B cell (primary cell): ENCODE results near the gene GMPR2. TPM values are rescaled to one million over a fixed set of nuclear protein-coding genes. Genes with fewer than 3 reads are reported as not detected.
"Not testable (repeated sequence)": the region's sequence is repeated elsewhere in the genome, so short reads cannot be mapped to it uniquely, and the experiment has no call there.

ENCODE experiments used
- ATAC-seq: fragments of 200-7000 bp; cut with Tn5 transposase; one replicate; pipeline ENCODE4 v1.10.0; 2021; ENCODE audit warnings: low read depth, mild to moderate bottlenecking, moderate number of reproducible peaks, moderate library complexity
- CTCF ChIA-PET: fragments of 350-600 bp; sonication (Branson Sonifier 250); formaldehyde crosslinking; loops from one replicate; lab custom pipeline; 2021; ENCODE audit warnings: antibody characterized with exemption, inconsistent platforms; lab: Charles Lee
- POLR2A ChIA-PET: fragments of 350-600 bp; sonication (Branson Sonifier 250); formaldehyde crosslinking; loops from one replicate; lab custom pipeline; 2021; ENCODE audit warnings: antibody characterized with exemption; lab: Charles Lee
- DNase-seq: peaks from one replicate; pipeline ENCODE4 v3.0.0; 2013
- H2AFZ ChIP-seq: 2 replicates; pipeline ENCODE4 v1.6.1; 2012; ENCODE audit warnings: mild to moderate bottlenecking, low read depth, low read length; ENCODE audit not compliant: insufficient read depth, poor library complexity, severe bottlenecking
- H3K27ac ChIP-seq, 2 donors: 1 replicate in 1 of 2; 2 replicates in 1 of 2; pipeline ENCODE4 v1.5.1; 2012 to 2013; ENCODE audit warnings: low read length in 2 of 2, mild to moderate bottlenecking in 2 of 2, moderate library complexity in 1 of 2
- H3K27me3 ChIP-seq, 4 experiments: fragments of 200-600 bp in 1 of 4; sonication (generic) in 1 of 4; replicated peaks in 1 of 4; 1 replicate in 2 of 4; 2 replicates in 2 of 4; pipeline versions ENCODE4 v1.6.1 to v1.7.0; 2013 to 2016; ENCODE audit warnings: low read length in 3 of 4, mild to moderate bottlenecking in 2 of 4, mixed read lengths in 1 of 4, moderate library complexity in 1 of 4; ENCODE audit not compliant: insufficient read depth in 4 of 4, control insufficient read depth in 3 of 4; ENCODE audit errors: control extremely low read depth in 1 of 4
- H3K36me3 ChIP-seq, 2 experiments: replicated peaks in 1 of 2; 1 replicate in 1 of 2; 2 replicates in 1 of 2; pipeline versions ENCODE4 v1.6.1 to v1.7.1; 2013; ENCODE audit warnings: low read length in 1 of 2; ENCODE audit not compliant: insufficient read depth in 2 of 2, control insufficient read depth in 1 of 2; ENCODE audit errors: control extremely low read depth in 1 of 2, extremely low read depth in 1 of 2
- H3K4me1 ChIP-seq, 2 donors: fragments of 200-600 bp in 1 of 2; sonication (generic) in 1 of 2; 1 replicate in 1 of 2; 2 replicates in 1 of 2; pipeline versions ENCODE4 v1.5.1 to v1.6.1; 2013 to 2017; ENCODE audit warnings: low read length in 2 of 2; ENCODE audit not compliant: control insufficient read depth in 2 of 2, insufficient read depth in 2 of 2
- H3K4me2 ChIP-seq: replicated peaks from 2 replicates; pipeline ENCODE3; 2012; ENCODE audit warnings: mild to moderate bottlenecking, low read depth, low read length; ENCODE audit not compliant: poor library complexity, severe bottlenecking
- H3K4me3 ChIP-seq, 5 experiments: fragments of 200-600 bp in 1 of 5; sonication (generic) in 1 of 5; 1 replicate in 3 of 5; 2 replicates in 2 of 5; pipeline versions ENCODE4 v1.5.1 to v1.7.0; 2011 to 2016; ENCODE audit warnings: low read length in 4 of 5, mild to moderate bottlenecking in 4 of 5, low read depth in 2 of 5, control low read depth in 1 of 5, moderate library complexity in 1 of 5; ENCODE audit not compliant: insufficient read depth in 1 of 5; ENCODE audit errors: control extremely low read depth in 1 of 5, extremely low read depth in 1 of 5
- H3K79me2 ChIP-seq: fragments of 200-600 bp; sonication (generic); one replicate; pipeline ENCODE4 v1.6.0; 2016; ENCODE audit warnings: low read length; ENCODE audit not compliant: control insufficient read depth, insufficient read depth
- H3K9ac ChIP-seq: fragments of 200-600 bp; sonication (generic); 2 replicates; pipeline ENCODE4 v1.6.1; 2017; ENCODE audit warnings: mild to moderate bottlenecking, low read length, moderate library complexity
- H3K9me3 ChIP-seq, 3 donors: one replicate each; pipeline versions ENCODE4 v1.6.1 to v1.7.1; 2013; ENCODE audit warnings: low read length in 2 of 3; ENCODE audit not compliant: control insufficient read depth in 2 of 3, insufficient read depth in 1 of 3; ENCODE audit errors: control extremely low read depth in 1 of 3
- H4K20me1 ChIP-seq: 2 replicates; pipeline ENCODE4 v1.6.0; 2012; ENCODE audit warnings: mild to moderate bottlenecking, low read length; ENCODE audit not compliant: insufficient read depth, control insufficient read depth, poor library complexity, severe bottlenecking
- H3K27ac Mint-ChIP-seq: one replicate; pipeline ENCODE4 v1.8.0; 2021; ENCODE audit warnings: mixed read lengths
- H3K27me3 Mint-ChIP-seq: one replicate; pipeline ENCODE4 v1.8.0; 2021; ENCODE audit warnings: mixed read lengths
- H3K4me1 Mint-ChIP-seq: one replicate; pipeline ENCODE4 v1.8.0; 2021; ENCODE audit warnings: mixed read lengths
- H3K4me3 Mint-ChIP-seq: one replicate; pipeline ENCODE4 v1.8.0; 2021; ENCODE audit warnings: mixed read lengths
- H3K9me3 Mint-ChIP-seq: one replicate; pipeline ENCODE4 v1.8.0; 2022; ENCODE audit warnings: mixed read lengths; ENCODE audit not compliant: insufficient read depth
- EZH2 ChIP-seq: IDR thresholded peaks from 2 replicates; pipeline ENCODE4 v1.6.1; 2012; ENCODE audit warnings: borderline replicate concordance, low read depth, mild to moderate bottlenecking, moderate library complexity, low read length; ENCODE audit not compliant: insufficient read depth, poor library complexity, severe bottlenecking
- WGBS: methylation state at CpG from one replicate; pipeline ENCODE4 v1.1.5; 2013; ENCODE audit warnings: missing lambda C conversion rate; ENCODE audit not compliant: insufficient coverage; 5-methylcytosine and 5-hydroxymethylcytosine counted together
- intact Hi-C: fragments of 100-400 bp; cut with micrococcal nuclease; formaldehyde crosslinking; loops from one replicate; pipeline ENCODE4 v1.10.0; 2022
- polyA plus RNA-seq: library from polyadenylated mRNA; depleted of rRNA; stranded (reverse); fragments of >200 nt; gene quantifications from 2 replicates; pipeline ENCODE4 v1.2.3, GENCODE V29; 2012
- total RNA-seq, 2 donors: library from RNA; stranded (reverse); fragments of 120-200 nt in 1 of 2; gene quantifications; 1 replicate in 1 of 2; 2 replicates in 1 of 2; pipeline versions ENCODE4 v1.2.3 to v1.2.4, GENCODE V29; 2013 to 2022
- TF ChIP-seq, protein P1 (sequence below): fragments of 200-600 bp; IDR thresholded peaks from one replicate; pipeline ENCODE4 v1.8.0; 2022; ENCODE audit warnings: antibody characterized with exemption, mild to moderate bottlenecking

Gene GMPR2
- total and polyA plus RNA-seq, 2 donors (not counting 1 experiment from before 2014, with no cell fraction given) = 39.7 to 58.7 TPM

DNA sequence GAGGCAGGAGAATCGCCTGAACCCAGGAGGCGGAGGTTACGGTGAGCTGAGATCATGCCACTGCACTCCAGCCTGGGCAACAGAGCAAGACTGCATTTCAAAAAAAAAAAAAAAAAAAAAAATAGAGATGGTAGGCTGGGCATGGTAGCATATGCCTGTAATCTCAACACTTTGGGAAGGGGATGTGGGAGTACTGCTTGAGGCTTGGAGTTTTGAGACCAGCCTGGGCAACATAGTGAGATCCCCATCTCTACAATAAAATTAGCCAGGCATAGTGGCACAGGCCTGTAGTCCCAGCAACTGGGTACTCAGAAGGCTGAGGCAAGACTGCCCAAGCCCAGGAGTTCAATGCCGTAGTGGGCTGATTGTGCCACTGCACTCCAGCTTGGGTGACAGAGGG lies 9.7 kb upstream of the GMPR2 start:
- Histone ChIP-seq H4K20me1 (peaks cover 27% of the 10 kb centered on the region), H3K79me2 (peaks cover 87% of the 10 kb centered on the region)
- H3K27me3 ChIP-seq, H3K9ac ChIP-seq, H2AFZ ChIP-seq, DNase-seq, H3K36me3 ChIP-seq, H3K9me3 Mint-ChIP-seq, H3K27me3 Mint-ChIP-seq, H3K27ac ChIP-seq, H3K27ac Mint-ChIP-seq, H3K9me3 ChIP-seq, H3K4me1 ChIP-seq, intact Hi-C loops, H3K4me3 ChIP-seq, ATAC-seq, H3K4me2 ChIP-seq, H3K4me3 Mint-ChIP-seq: not testable (repeated sequence)
- CTCF ChIA-PET = interaction anchor here (3.2 kb wide), 1 partner anchor 85 kb away, joined by 9 read pairs; the partner anchor contains the start of gene CIDEB
- WGBS = 100% methylated on average over 1 of the region's 4 CpGs
- peaks cover 16% of the 10 kb centered on the region for H3K4me1 Mint-ChIP-seq
- POLR2A ChIA-PET = interaction anchor here (0.6 to 0.7 kb wide), 3 partner anchors 63 to 69 kb away, joined by 3 to 6 read pairs (median 4); no protein-coding TSS in a partner anchor

DNA sequence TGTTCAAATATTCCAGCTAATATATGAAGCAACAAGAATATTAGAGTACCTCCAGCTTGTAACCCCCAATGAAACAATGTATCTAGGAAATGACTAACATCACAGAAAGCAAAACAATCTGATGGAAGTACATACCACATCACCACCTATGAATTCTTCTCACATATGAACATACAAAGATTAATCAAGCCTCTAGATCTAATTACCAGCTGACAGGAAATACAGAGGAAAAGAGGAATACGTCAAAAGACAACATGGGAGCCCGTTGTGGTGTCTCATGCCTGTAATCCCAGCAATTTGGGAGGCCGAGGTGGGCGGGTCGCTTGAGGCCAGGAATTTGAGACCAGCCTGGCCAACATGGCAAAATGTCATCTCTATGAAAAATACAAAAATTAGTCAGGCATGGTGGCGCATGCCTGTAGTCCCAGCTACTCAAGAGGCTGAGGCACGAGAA lies 8.1 kb upstream of the GMPR2 start:
- ATAC-seq (no peak), DNase-seq (no peak)
- ChIA-PET POLR2A (no interaction called here), CTCF (interaction anchor here (0.8 to 3.2 kb wide), 2 partner anchors 17 to 83 kb away, joined by 3 to 9 read pairs; partner anchors contain the start of gene CIDEB)
- no peak overlapping the region for H3K4me3 Mint-ChIP-seq
- H3K27me3 Mint-ChIP-seq = no peaks in the 10 kb centered on the region
- H3K27ac Mint-ChIP-seq = no peak overlapping the region
- Histone ChIP-seq H3K4me2 (no peak overlapping the region), H3K27ac (no peak overlapping the region), H3K36me3 (peaks cover 0 to 8% of the 10 kb centered on the region in 2 experiments), H4K20me1 (peaks cover 29% of the 10 kb centered on the region), H3K27me3 (no peaks in the 10 kb centered on the region), H3K4me3 (no peak overlapping the region), H3K9me3 (no peaks in the 10 kb centered on the region), H3K4me1 (no peaks in the 10 kb centered on the region), H3K79me2 (peaks cover 89% of the 10 kb centered on the region), H3K9ac (no peak overlapping the region), H2AFZ (no peak overlapping the region)
- intact Hi-C loops = no loop called here
- no peaks in the 10 kb centered on the region for H3K9me3 Mint-ChIP-seq
- TF ChIP-seq EZH2 = no peak
- TF ChIP-seq, protein P1, sequence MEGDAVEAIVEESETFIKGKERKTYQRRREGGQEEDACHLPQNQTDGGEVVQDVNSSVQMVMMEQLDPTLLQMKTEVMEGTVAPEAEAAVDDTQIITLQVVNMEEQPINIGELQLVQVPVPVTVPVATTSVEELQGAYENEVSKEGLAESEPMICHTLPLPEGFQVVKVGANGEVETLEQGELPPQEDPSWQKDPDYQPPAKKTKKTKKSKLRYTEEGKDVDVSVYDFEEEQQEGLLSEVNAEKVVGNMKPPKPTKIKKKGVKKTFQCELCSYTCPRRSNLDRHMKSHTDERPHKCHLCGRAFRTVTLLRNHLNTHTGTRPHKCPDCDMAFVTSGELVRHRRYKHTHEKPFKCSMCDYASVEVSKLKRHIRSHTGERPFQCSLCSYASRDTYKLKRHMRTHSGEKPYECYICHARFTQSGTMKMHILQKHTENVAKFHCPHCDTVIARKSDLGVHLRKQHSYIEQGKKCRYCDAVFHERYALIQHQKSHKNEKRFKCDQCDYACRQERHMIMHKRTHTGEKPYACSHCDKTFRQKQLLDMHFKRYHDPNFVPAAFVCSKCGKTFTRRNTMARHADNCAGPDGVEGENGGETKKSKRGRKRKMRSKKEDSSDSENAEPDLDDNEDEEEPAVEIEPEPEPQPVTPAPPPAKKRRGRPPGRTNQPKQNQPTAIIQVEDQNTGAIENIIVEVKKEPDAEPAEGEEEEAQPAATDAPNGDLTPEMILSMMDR = no peak
- 90% methylated on average over 6 of the region's 7 CpGs for WGBS
- peaks cover 20% of the 10 kb centered on the region for H3K4me1 Mint-ChIP-seq
